Activated T-helper 1 cell treated with anti-CD3 and anti-CD28 coated beads, Interleukin-2, amount 50 U/mL, for 16 hours (primary cell): Measurements from ENCODE around the gene CLTCL1.

Experiments used
- DNase-seq, 2 donors: peaks; one replicate each; pipeline ENCODE4 v3.0.0-alpha.2; 2020; ENCODE audit warnings: low read depth in 1 of 2, low spot score in 1 of 2

CLTCL1 gene

DNA sequence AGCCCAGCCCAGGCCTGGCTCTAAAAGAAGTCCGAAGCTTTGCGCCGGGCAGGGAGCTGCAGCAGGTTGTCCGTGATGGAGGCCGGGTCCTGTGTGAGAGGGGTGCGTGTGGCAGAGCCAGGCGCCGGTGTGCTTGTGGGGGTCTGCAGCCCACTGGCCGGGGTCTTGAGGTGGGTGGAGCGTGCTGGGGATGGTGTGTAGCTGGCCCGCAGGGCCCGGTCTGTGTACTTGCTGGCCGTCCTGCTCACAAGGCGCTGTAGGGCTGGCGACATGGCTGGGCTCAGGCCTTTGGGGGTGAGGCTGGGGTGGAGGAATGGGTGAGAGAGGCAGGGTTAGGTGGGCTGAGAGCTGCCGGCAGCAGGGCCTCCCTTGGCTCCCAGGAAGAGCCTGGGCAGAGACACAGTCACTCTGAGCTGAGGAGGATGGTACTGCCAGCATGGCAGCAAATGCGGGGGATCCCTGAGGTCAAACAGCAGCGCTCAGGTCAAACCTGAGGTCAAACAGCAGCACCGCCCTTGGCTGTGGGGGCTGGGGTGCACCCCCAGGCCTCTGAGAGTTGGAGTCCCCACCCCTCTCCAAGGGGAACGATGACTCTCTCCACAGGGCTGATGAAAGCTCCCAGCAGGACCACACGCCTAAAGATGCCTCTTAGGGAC, 157.2 kb downstream of the CLTCL1 start:
- DNase-seq, result no peak

DNA sequence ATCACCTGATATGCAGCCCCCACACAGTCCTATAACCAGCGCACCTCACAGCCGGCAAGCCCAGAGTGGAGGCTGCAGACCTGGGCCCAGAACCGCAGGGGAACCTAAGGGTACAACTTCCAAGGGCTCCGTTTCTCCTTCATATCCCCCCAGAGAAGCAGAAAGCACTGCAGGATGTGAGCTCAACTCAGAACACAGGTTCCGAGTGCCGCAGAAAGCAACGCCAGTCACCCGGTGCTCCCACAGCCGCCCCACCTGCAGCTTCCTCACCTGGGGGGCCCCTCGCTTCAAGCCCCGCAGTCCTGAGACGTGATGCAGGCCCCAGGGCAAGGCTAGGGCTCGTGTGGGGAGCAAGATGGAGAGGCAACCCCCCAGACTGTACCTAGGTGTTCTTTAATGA, 158.0 kb downstream of the CLTCL1 start:
- DNase-seq, result no peak

DNA sequence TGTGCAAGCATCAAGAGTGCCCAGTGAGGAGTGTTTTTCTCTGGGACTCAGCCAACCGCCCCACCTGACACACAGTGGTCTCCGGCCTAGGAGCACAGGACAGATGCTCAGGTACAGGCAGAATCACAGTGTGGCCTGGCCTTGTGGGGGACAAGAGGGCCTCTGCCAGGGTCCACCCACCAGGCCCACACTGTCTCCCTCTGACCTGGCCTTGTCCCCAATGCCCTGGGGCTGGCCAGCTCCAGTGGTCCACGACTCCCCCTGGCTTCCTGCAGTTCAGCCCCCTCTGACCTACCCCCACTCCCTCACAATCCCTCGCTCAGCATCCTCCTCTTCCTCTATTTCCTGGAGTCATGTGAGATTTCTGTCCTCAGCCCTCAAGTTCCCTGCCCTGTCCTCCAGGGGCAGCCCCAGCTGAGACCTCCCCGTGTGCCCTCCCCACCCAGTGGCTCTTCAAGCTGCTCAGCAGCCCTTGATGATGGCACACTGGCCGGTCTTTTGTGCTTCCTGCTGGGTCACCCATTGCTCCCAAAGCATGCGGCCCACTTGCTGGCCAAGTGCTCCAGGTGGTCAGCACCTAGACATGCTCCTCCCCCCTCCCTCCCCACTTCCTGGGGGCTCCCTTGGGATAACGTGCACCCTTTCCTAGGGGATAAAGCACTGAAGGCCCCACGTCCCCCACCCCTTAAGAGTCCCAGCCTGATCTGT, 158.7 kb downstream of the CLTCL1 start:
- no peak for DNase-seq

DNA sequence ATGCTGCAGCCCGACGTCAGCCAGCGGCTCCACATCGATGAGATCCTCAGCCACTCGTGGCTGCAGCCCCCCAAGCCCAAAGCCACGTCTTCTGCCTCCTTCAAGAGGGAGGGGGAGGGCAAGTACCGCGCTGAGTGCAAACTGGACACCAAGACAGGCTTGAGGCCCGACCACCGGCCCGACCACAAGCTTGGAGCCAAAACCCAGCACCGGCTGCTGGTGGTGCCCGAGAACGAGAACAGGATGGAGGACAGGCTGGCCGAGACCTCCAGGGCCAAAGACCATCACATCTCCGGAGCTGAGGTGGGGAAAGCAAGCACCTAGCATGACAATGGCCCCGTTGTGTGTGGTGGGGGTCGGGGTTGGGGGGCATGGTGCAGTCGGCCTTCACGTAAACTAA, 159.4 kb downstream of the CLTCL1 start:
- DNase-seq, result no peak

DNA sequence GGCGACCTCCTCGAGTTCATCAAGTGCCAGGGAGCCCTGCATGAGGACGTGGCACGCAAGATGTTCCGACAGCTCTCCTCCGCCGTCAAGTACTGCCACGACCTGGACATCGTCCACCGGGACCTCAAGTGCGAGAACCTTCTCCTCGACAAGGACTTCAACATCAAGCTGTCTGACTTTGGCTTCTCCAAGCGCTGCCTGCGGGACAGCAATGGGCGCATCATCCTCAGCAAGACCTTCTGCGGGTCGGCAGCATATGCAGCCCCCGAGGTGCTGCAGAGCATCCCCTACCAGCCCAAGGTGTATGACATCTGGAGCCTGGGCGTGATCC, 159.9 kb downstream of the CLTCL1 start:
- no peak for DNase-seq

DNA sequence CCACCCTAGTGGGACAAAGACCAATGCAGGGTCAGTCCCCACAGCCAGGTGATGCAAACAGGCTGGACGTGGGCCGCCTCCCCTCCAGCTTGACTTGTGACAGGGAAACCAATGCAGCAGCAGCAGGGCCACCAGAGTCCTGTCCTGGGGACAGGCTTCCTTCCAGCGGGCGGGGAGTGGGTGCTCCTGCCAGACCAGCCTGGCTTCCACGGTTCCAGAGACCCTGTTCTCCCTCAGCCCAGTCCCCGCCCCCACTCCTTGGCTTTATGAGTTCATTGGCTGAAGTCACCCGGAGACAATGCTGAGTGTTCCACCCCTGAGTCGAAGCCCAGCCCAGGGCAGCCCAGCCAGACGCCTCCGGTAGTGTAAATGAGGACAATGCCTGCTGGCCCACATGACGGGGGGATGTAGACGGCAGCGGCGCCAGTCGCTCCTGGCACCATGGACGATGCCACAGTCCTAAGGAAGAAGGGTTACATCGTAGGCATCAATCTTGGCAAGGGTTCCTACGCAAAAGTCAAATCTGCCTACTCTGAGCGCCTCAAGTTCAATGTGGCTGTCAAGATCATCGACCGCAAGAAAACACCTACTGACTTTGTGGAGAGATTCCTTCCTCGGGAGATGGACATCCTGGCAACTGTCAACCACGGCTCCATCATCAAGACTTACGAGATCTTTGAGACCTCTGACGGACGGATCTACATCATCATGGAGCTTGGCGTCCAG, 160.4 kb downstream of the CLTCL1 start, which contains the start of gene TSSK2:
TSSK2 (plus strand) TSS at position 350 of the 726 bp plus-strand sequence; CDS start at position 442, 92 bp downstream.
- no peak for DNase-seq

DNA sequence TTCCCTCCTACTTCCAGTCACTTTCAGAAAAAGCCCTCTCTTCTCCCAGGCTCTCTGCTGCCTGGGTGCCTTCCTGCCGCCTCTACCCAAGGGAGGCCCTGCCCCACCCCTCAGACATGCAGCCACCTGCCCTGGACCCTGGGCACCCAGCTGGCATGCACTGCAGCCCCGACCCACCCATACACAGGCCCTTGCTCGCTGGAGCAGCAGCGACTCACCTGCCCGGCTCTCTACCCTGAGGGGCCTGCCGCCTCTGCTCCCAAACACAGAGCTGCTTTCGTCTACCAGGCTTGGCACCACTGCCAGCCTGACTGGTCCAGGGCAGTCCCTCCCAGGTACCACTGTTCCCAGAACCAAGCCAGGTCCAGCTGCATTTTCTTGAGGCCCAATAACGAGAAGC, 161.6 kb downstream of the CLTCL1 start:
- no peak for DNase-seq
